Measurements from ENCODE around the gene CTAGE4. TPM values are rescaled to one million over a fixed set of nuclear protein-coding genes. Genes with fewer than 3 reads are reported as not detected.
A peak's percentile ranks its signal among the peaks of the same experiment; 100 is the strongest.
"Not testable (repeated sequence)": the region's sequence is repeated elsewhere in the genome, so short reads cannot be mapped to it uniquely, and the experiment has no call there.

CTAGE4 gene, protein sequence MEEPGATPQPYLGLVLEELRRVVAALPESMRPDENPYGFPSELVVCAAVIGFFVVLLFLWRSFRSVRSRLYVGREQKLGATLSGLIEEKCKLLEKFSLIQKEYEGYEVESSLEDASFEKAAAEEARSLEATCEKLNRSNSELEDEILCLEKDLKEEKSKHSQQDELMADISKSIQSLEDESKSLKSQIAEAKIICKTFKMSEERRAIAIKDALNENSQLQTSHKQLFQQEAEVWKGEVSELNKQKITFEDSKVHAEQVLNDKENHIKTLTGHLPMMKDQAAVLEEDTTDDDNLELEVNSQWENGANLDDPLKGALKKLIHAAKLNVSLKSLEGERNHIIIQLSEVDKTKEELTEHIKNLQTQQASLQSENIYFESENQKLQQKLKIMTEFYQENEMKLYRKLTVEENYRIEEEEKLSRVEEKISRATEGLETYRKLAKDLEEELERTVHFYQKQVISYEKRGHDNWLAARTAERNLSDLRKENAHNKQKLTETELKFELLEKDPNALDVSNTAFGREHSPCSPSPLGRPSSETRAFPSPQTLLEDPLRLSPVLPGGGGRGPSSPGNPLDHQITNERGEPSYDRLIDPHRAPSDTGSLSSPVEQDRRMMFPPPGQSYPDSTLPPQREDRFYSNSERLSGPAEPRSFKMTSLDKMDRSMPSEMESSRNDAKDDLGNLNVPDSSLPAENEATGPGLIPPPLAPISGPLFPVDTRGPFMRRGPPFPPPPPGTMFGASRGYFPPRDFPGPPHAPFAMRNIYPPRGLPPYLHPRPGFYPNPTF
- total RNA-seq (1 to 10 TPM in 1 of 2 donors, not detected in 1; 4.3 TPM), polyA plus RNA-seq (1 to 10 TPM; 1.5 to 2.0 TPM)
- long read RNA-seq, donor 1, result 0 reads
- long read RNA-seq, donor 2, partial matches to known transcripts, result 0 of 1 reads
- long read RNA-seq, donor 2, other reads (novel, unspliced or antisense), result 0 of 1 reads

DNA sequence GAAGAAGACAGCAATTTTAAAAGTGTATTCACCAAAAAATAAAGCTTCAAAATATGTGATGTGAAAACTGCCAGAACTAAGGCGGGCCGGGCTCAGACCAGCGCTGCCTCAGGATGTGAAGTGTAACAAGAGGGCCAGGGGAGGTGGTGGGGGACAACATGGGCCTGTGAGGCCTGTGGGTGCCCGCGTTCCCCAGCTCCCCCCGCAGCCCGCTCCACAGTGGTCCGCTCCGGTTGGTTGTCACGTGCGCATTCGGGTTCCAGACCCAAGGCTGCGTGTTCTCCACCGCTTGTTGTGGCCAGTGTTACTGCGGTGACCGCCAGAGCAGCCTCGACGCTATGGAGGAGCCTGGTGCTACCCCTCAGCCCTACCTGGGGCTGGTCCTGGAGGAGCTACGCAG is at the start of gene CTAGE4:
CTAGE4 (plus strand) TSS at position 301 of the 400 bp plus-strand sequence; CDS start at position 339, 38 bp downstream.
- H3K36me3 ChIP-seq (ENCODE audit: control insufficient read depth in 1 of 2, insufficient read depth in 2 of 2, low read length in 1 of 2); H3K27ac ChIP-seq (ENCODE audit: low read depth in 1 of 2, low read length in 2 of 2); H3K27me3 ChIP-seq (ENCODE audit: control insufficient read depth in 1 of 2, insufficient read depth in 2 of 2, low read length in 1 of 2); ATAC-seq (ENCODE audit: low FRiP score); intact Hi-C loops (cut with DNase I); H3K4me3 ChIP-seq (ENCODE audit: low read length in 2 of 2); H3K9me3 ChIP-seq (ENCODE audit: control insufficient read depth, low read length); DNase-seq; H3K4me1 ChIP-seq (ENCODE audit: control insufficient read depth in 1 of 2, insufficient read depth in 2 of 2, low read length in 2 of 2): not testable (repeated sequence)
- no CpG with 5 or more reads among the region's 19 CpGs for WGBS, 2 donors

DNA sequence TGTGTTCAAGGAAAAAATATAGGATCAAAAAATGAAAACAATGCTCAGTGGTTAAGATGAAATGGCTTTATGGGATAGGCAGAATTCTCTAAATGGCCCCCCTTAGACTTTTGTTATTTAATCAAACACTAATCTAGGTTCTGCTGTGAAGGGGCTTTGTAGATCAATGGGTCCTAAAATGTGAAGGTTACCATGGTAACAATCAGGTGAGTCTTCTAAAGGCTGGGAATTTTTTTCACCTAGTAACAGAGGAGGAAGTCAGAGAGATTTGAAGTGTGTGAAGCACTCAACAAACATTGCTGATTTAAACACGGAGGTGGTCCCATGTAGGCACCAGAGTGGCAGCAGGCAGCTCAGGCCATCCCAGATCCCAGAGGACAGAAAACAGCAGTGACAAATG is 49.1 kb upstream of the CTAGE4 start:
- no peak overlapping the region for H3K27ac ChIP-seq (ENCODE audit: low read depth in 1 of 2, low read length in 2 of 2)
- DNase-seq (no peak), ATAC-seq (ENCODE audit: low FRiP score) (no peak)
- WGBS, 2 donors, result 67 to 72% methylated on average over 1 of the region's 1 CpG
- H3K27me3 ChIP-seq (ENCODE audit: control insufficient read depth in 1 of 2, insufficient read depth in 2 of 2, low read length in 1 of 2), result no peaks in the 10 kb centered on the region
- no peaks in the 10 kb centered on the region for H3K36me3 ChIP-seq (ENCODE audit: control insufficient read depth in 1 of 2, insufficient read depth in 2 of 2, low read length in 1 of 2)
- no peaks in the 10 kb centered on the region for H3K4me1 ChIP-seq (ENCODE audit: control insufficient read depth in 1 of 2, insufficient read depth in 2 of 2, low read length in 2 of 2)
- no peak overlapping the region for H3K4me3 ChIP-seq (ENCODE audit: low read length in 2 of 2)
- intact Hi-C loops (cut with DNase I), result loop anchor here in 1 of 2 donors (10.0 kb wide), 1 partner anchor 169 kb away; no protein-coding TSS in a partner anchor
- peaks cover 2% of the 10 kb centered on the region for H3K9me3 ChIP-seq (ENCODE audit: control insufficient read depth, low read length)

DNA sequence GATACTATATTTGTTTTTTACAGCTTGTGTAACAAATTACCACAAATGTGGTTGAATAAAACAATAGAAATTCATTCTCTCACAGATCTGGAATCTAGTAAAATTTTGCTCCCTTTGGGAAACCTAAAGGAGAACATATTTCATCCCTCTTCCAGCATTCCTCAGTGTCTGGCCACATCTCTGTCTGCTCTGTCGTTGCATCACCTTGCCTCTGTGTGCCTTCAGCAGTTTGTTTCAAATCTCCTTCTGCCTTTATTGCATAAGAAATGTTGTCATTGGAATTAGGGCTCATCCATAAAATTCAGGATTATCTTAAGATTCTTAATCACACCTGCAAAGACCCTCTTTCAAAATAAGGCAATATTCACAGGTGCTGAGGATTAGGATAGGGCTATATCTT is 45.8 kb upstream of the CTAGE4 start:
- Histone ChIP-seq H3K4me1 (ENCODE audit: control insufficient read depth in 1 of 2, insufficient read depth in 2 of 2, low read length in 2 of 2) (no peaks in the 10 kb centered on the region), H3K4me3 (ENCODE audit: low read length in 2 of 2) (no peak overlapping the region), H3K27me3 (ENCODE audit: control insufficient read depth in 1 of 2, insufficient read depth in 2 of 2, low read length in 1 of 2) (no peaks in the 10 kb centered on the region), H3K27ac (ENCODE audit: low read depth in 1 of 2, low read length in 2 of 2) (no peak overlapping the region), H3K36me3 (ENCODE audit: control insufficient read depth in 1 of 2, insufficient read depth in 2 of 2, low read length in 1 of 2) (no peaks in the 10 kb centered on the region), H3K9me3 (ENCODE audit: control insufficient read depth, low read length) (no peaks in the 10 kb centered on the region)
- WGBS, 2 donors, result 43 to 67% methylated on average over 1 of the region's 1 CpG
- ATAC-seq (ENCODE audit: low FRiP score) (no peak), DNase-seq (no peak)
- intact Hi-C loops (cut with DNase I), result loop anchor here in 1 of 2 donors (10.0 kb wide), 1 partner anchor 173 kb away; no protein-coding TSS in a partner anchor

DNA sequence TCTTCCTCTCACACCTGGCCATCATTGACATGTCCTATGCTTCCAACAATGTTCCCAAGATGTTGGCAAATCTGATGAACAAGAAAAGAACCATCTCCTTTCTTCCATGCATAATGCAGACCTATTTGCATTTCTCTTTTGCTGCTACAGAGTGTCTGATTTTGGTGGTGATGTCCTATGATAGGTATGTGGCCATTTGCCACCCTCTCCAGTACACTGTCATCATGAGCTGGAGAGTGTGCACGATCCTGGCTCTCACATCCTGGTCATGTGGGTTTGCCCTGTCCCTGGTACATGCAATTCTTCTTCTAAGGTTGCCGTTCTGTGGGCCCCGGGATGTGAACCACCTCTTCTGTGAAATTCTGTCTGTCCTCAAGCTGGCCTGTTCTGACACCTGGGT is 41.1 kb upstream of the CTAGE4 start:
- ATAC-seq (ENCODE audit: low FRiP score), result peak; percentile 29

DNA sequence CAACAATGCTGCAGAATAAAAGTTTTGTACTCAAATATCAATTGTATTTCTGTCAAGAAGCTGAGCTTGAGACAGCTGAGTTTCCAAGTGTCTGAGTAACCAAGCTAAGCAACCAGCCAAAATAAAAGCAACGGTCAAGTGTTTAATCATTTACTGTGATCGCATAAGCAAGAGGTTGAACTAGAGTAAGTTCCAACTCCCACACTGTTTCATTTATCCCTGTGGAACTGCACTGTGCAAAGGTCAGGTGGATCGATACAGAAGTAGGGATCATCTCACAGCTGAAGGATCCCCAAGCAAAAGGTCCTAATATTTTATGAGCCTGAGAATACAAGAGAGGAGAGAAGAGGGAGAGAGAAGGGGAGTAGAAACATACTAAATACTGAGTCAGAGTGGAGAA is 38.8 kb upstream of the CTAGE4 start:
- intact Hi-C loops (cut with DNase I), result no loop called here
- no peaks in the 10 kb centered on the region for H3K36me3 ChIP-seq (ENCODE audit: control insufficient read depth in 1 of 2, insufficient read depth in 2 of 2, low read length in 1 of 2)
- no peak for ATAC-seq (ENCODE audit: low FRiP score)
- H3K4me3 ChIP-seq (ENCODE audit: low read length in 2 of 2), result no peak overlapping the region
- no peak for DNase-seq
- 93 to 94% methylated on average over 3 of the region's 3 CpGs for WGBS, 2 donors
- H3K27ac ChIP-seq (ENCODE audit: low read depth in 1 of 2, low read length in 2 of 2), result no peak overlapping the region
- no peaks in the 10 kb centered on the region for H3K4me1 ChIP-seq (ENCODE audit: control insufficient read depth in 1 of 2, insufficient read depth in 2 of 2, low read length in 2 of 2)
- H3K27me3 ChIP-seq (ENCODE audit: control insufficient read depth in 1 of 2, insufficient read depth in 2 of 2, low read length in 1 of 2), result no peaks in the 10 kb centered on the region
- H3K9me3 ChIP-seq (ENCODE audit: control insufficient read depth, low read length), result peaks cover 11% of the 10 kb centered on the region

More for the DNA sequence above, 41.1 kb upstream of the CTAGE4 start:
- no peaks in the 10 kb centered on the region for H3K27me3 ChIP-seq (ENCODE audit: control insufficient read depth in 1 of 2, insufficient read depth in 2 of 2, low read length in 1 of 2)
- no peak overlapping the region for H3K4me3 ChIP-seq (ENCODE audit: low read length in 2 of 2)
- WGBS, 2 donors, result 81 to 88% methylated on average over 3 of the region's 3 CpGs
- no peak for DNase-seq
- intact Hi-C loops (cut with DNase I), result no loop called here
- peaks cover 9% of the 10 kb centered on the region for H3K9me3 ChIP-seq (ENCODE audit: control insufficient read depth, low read length)
- H3K4me1 ChIP-seq (ENCODE audit: control insufficient read depth in 1 of 2, insufficient read depth in 2 of 2, low read length in 2 of 2), result no peaks in the 10 kb centered on the region
- H3K36me3 ChIP-seq (ENCODE audit: control insufficient read depth in 1 of 2, insufficient read depth in 2 of 2, low read length in 1 of 2), result no peaks in the 10 kb centered on the region
- no peak overlapping the region for H3K27ac ChIP-seq (ENCODE audit: low read depth in 1 of 2, low read length in 2 of 2)

DNA sequence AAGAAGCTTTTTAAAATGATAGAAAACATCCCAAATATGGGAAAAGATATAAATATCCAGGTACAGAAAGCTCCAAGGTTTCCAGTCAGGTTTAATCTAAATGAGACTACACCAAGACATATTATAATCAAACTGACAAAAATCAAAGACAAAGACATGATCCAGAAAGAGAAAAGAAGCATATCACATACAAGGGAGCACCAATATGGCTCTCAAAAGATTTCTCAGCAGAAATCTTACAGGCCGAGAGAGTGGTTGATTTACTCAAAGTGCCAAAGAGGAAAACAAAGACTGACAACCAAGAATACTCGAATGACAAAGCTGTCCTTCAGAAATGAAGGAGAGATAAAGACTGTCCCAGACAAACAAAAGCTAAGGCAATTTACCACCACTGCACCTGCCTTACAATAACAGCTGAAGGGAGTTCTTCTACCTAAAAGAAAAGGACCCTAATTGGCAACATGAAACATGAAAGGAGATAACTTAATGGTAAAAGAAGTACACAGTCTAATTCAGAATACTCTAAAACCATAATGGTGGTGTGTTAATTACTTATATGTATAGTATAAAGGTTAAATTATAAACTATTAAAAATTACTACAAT is 34.9 kb upstream of the CTAGE4 start:
- Histone ChIP-seq H3K27ac (ENCODE audit: low read depth in 1 of 2, low read length in 2 of 2) (no peak overlapping the region), H3K4me1 (ENCODE audit: control insufficient read depth in 1 of 2, insufficient read depth in 2 of 2, low read length in 2 of 2) (no peaks in the 10 kb centered on the region), H3K36me3 (ENCODE audit: control insufficient read depth in 1 of 2, insufficient read depth in 2 of 2, low read length in 1 of 2) (no peaks in the 10 kb centered on the region), H3K27me3 (ENCODE audit: control insufficient read depth in 1 of 2, insufficient read depth in 2 of 2, low read length in 1 of 2) (no peaks in the 10 kb centered on the region), H3K9me3 (ENCODE audit: control insufficient read depth, low read length) (peaks cover 11% of the 10 kb centered on the region), H3K4me3 (ENCODE audit: low read length in 2 of 2) (no peak overlapping the region)
- 75 to 77% methylated on average over 2 of the region's 2 CpGs for WGBS, 2 donors
- ATAC-seq (ENCODE audit: low FRiP score), result no peak
- intact Hi-C loops (cut with DNase I), result no loop called here
- no peak for DNase-seq

DNA sequence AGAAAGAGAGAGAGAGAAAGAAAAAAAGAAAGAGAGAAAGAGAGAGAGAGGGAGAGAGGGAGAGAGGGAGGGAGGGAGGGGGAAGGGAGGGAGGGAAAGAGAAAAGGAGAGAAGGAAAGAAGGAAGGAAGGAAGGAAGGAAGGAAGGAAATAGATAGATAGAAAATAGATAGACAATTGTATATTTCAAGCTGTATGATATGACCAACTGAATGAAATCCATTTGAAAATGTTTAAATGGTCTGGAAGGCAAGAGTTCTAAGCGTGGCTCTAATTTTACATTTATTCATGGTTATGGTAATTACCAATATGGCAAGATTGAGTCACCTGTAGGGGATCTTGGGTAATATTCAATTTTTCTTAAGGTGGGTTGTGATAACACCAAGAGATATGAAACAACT is 24.4 kb upstream of the CTAGE4 start:
- Histone ChIP-seq H3K9me3 (ENCODE audit: control insufficient read depth, low read length) (no peaks in the 10 kb centered on the region), H3K4me1 (ENCODE audit: control insufficient read depth in 1 of 2, insufficient read depth in 2 of 2, low read length in 2 of 2) (no peaks in the 10 kb centered on the region), H3K4me3 (ENCODE audit: low read length in 2 of 2) (no peak overlapping the region), H3K27me3 (ENCODE audit: control insufficient read depth in 1 of 2, insufficient read depth in 2 of 2, low read length in 1 of 2) (no peaks in the 10 kb centered on the region), H3K27ac (ENCODE audit: low read depth in 1 of 2, low read length in 2 of 2) (no peak overlapping the region), H3K36me3 (ENCODE audit: control insufficient read depth in 1 of 2, insufficient read depth in 2 of 2, low read length in 1 of 2) (no peaks in the 10 kb centered on the region)
- intact Hi-C loops (cut with DNase I), result no loop called here
- ATAC-seq (ENCODE audit: low FRiP score) (no peak), DNase-seq (no peak)
- WGBS, 2 donors, result 89 to 92% methylated on average over 1 of the region's 1 CpG

DNA sequence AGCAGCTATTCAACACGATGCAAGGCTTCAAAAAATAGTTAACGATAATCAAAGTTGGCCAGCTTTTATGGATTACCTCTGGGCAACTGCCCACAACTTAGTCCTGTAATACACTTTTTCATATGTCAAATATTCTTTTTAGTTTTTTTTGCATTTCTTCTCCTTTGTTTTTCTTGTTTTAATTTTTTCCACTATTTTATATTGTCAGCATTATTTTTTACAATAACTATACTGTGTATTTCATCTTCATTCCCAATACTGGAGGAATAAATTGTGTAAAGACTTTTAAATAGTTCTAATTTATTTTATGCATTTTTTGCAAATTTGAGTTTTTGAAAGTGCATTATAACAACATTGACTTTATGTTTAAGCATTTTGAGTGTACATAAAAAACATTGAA is 18.5 kb upstream of the CTAGE4 start:
- intact Hi-C loops (cut with DNase I), result loop anchor here in 1 of 2 donors (5.0 kb wide), 1 partner anchor 52 kb away; no protein-coding TSS in a partner anchor
- no peaks in the 10 kb centered on the region for H3K27me3 ChIP-seq (ENCODE audit: control insufficient read depth in 1 of 2, insufficient read depth in 2 of 2, low read length in 1 of 2)
- H3K4me1 ChIP-seq (ENCODE audit: control insufficient read depth in 1 of 2, insufficient read depth in 2 of 2, low read length in 2 of 2), result no peaks in the 10 kb centered on the region
- 75 to 80% methylated on average over 2 of the region's 2 CpGs for WGBS, 2 donors
- H3K27ac ChIP-seq (ENCODE audit: low read depth in 1 of 2, low read length in 2 of 2), result no peak overlapping the region
- ATAC-seq (ENCODE audit: low FRiP score) (no peak), DNase-seq (no peak)
- H3K9me3 ChIP-seq (ENCODE audit: control insufficient read depth, low read length), result no peaks in the 10 kb centered on the region
- no peaks in the 10 kb centered on the region for H3K36me3 ChIP-seq (ENCODE audit: control insufficient read depth in 1 of 2, insufficient read depth in 2 of 2, low read length in 1 of 2)
- no peak overlapping the region for H3K4me3 ChIP-seq (ENCODE audit: low read length in 2 of 2)
